HUES64 (cell line): Measurements from ENCODE around the gene MYOCOS. TPM values are rescaled to one million over a fixed set of nuclear protein-coding genes. Genes with fewer than 3 reads are reported as not detected.

Experiments used
- H3K27ac ChIP-seq: 2 replicates; pipeline ENCODE4 v1.7.0; 2013; ENCODE audit warnings: low read depth, low read length, inconsistent platforms
- H3K27me3 ChIP-seq: 2 replicates; pipeline ENCODE4 v1.6.1; 2013; ENCODE audit warnings: mild to moderate bottlenecking, low read length; ENCODE audit not compliant: insufficient read depth
- H3K36me3 ChIP-seq: 2 replicates; pipeline ENCODE4 v1.6.1; 2013; ENCODE audit warnings: mild to moderate bottlenecking, low read length; ENCODE audit not compliant: insufficient read depth
- H3K4me1 ChIP-seq: 2 replicates; pipeline ENCODE4 v1.6.1; 2013; ENCODE audit warnings: mild to moderate bottlenecking, low read length, moderate library complexity; ENCODE audit not compliant: insufficient read depth
- H3K4me3 ChIP-seq: 2 replicates; pipeline ENCODE4 v1.5.1; 2013; ENCODE audit warnings: mild to moderate bottlenecking, low read length, moderate library complexity
- H3K9ac ChIP-seq: 2 replicates; pipeline ENCODE4 v1.6.1; 2013; ENCODE audit warnings: mild to moderate bottlenecking, low read depth, low read length
- H3K9me3 ChIP-seq: 2 replicates; pipeline ENCODE4 v1.6.1; 2013; ENCODE audit warnings: low read depth, low read length; ENCODE audit not compliant: insufficient read depth
- WGBS: fragments of 150-250, 120-280 bp; methylation state at CpG from one replicate; pipeline ENCODE4 v1.1.7; 2013; ENCODE audit warnings: missing lambda C conversion rate; 5-methylcytosine and 5-hydroxymethylcytosine counted together
- polyA plus RNA-seq, 2 experiments: library from polyadenylated mRNA; stranded (reverse); fragments of 50-300 nt; gene quantifications; one replicate each; pipeline ENCODE4 v1.2.3, GENCODE V29; 2013

The MYOCOS gene
- polyA plus RNA-seq (2013, experiment 1 of 2): not detected
- not detected for polyA plus RNA-seq (2013, experiment 2 of 2)

- H3K27ac ChIP-seq: no peak within 1 kb of the TSS
These were observed at the start of gene MYOCOS for GRCh38 chr1:171622152-171622462. TSS of gene MYOCOS (plus strand) at chr1:171622243. CDS start at chr1:171623884, 1,641 bp downstream.

GRCh38 chr1:171576144-171576543, 45.9 kb upstream of the MYOCOS start:
- H3K4me3 ChIP-seq: no peak overlapping the region
- H3K9me3 ChIP-seq: no peaks in the 10 kb centered on the region
- H3K4me1 ChIP-seq: no peaks in the 10 kb centered on the region
- H3K36me3 ChIP-seq: peaks cover 99% of the 10 kb centered on the region
- no peaks in the 10 kb centered on the region for H3K27me3 ChIP-seq
- WGBS: 80% methylated on average over 1 of the region's 1 CpG
- H3K9ac ChIP-seq: no peak overlapping the region
- no peak overlapping the region for H3K27ac ChIP-seq

More at GRCh38 chr1:171622152-171622462, at the start of gene MYOCOS:
- no peaks in the 10 kb centered on the region for H3K9me3 ChIP-seq
- H3K4me3 ChIP-seq: no peak within 1 kb of the TSS
- no peaks in the 10 kb centered on the region for H3K27me3 ChIP-seq
- no peaks in the 10 kb centered on the region for H3K36me3 ChIP-seq
- no peak within 1 kb of the TSS for H3K9ac ChIP-seq
- peaks cover 6% of the 10 kb centered on the region; the same call in 1 of the 2 replicates for H3K4me1 ChIP-seq
- WGBS: 89% methylated on average over 7 of the region's 7 CpGs

- H3K9me3 ChIP-seq: no peaks in the 10 kb centered on the region
- no peak overlapping the region for H3K27ac ChIP-seq
- no peaks in the 10 kb centered on the region for H3K4me1 ChIP-seq
- peaks cover 99% of the 10 kb centered on the region for H3K36me3 ChIP-seq
- no peak overlapping the region for H3K4me3 ChIP-seq
- no peaks in the 10 kb centered on the region for H3K27me3 ChIP-seq
- WGBS: 85% methylated on average over 1 of the region's 3 CpGs
- H3K9ac ChIP-seq: no peak overlapping the region
These were observed 40.8 kb upstream of the MYOCOS start for GRCh38 chr1:171581226-171581625.

DNA sequence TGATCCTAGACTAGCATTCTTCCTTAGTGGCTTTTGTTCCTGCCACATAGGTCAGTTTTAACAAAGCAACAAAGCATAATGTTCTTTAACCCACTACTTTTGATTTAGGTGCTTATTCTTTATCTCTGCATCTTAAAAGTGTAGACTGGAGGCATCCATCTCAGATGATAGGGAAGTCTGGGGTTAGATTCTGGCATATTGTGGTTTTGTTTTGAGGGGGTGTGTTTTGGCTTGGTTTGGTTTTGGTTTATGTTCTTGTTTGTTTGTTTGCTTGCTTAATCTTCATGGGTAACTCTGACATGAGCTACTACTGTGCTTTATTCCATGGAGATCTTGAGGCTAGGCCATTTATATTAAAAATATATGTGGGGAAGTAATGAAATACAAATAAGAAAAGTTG, 40.3 kb upstream of the MYOCOS start:
- H3K9me3 ChIP-seq: no peaks in the 10 kb centered on the region
- no peak overlapping the region for H3K4me3 ChIP-seq
- no peak overlapping the region for H3K9ac ChIP-seq
- no peak overlapping the region for H3K27ac ChIP-seq
- no peaks in the 10 kb centered on the region for H3K4me1 ChIP-seq
- H3K36me3 ChIP-seq: peaks cover 96% of the 10 kb centered on the region
- H3K27me3 ChIP-seq: no peaks in the 10 kb centered on the region

DNA sequence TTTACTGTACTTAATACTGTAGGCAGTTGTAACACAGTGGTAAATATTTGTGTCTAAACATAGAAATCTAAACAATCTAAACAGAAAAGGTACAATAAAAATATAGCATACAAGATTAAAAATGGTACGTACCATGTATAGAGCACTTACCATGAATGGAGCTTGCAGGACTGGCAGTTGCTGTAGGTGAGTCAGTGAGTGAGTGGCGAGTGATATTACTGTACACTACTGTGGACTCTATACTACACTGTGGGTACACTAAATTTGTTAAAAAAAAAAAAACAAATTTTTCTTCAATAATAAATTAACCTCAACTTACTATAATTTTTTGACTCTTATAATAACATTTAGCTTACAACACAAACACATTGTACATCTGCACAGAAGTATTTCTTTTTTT, 39.5 kb upstream of the MYOCOS start:
- H3K36me3 ChIP-seq: peaks cover 96% of the 10 kb centered on the region
- no peak overlapping the region for H3K27ac ChIP-seq
- no peak overlapping the region for H3K4me3 ChIP-seq
- H3K4me1 ChIP-seq: no peaks in the 10 kb centered on the region
- WGBS: 100% methylated on average over 1 of the region's 2 CpGs
- no peaks in the 10 kb centered on the region for H3K27me3 ChIP-seq
- H3K9me3 ChIP-seq: no peaks in the 10 kb centered on the region
- no peak overlapping the region for H3K9ac ChIP-seq

DNA sequence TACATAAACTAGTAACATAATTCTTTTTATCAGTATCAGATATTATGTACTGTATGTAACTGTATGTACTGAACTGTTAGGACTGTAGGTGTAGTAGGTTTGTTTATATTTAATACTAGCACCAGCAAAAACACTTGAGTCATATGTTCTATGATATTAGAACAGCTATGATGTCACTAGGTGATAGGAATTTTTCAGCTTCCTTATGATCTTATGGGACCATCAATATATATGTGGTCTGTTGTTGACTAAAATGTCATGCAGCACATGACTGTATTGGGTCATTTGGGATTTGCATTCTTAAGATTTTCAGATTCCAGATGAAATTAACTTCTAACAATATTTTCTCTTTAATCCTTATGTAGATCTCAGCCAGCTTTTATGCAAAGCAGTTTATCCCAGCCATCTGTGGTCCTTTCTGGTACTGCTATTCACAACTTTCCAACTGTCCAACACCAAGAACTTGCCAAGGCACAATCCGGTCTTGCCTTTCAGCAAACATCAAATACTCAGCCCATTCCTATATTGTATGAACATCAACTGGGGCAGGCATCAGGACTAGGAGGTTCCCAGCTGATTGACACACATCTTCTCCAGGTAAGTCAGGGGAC, 38.3 kb upstream of the MYOCOS start:
- H3K4me1 ChIP-seq: no peaks in the 10 kb centered on the region
- H3K4me3 ChIP-seq: no peak overlapping the region
- H3K9ac ChIP-seq: no peak overlapping the region
- H3K27ac ChIP-seq: no peak overlapping the region
- H3K36me3 ChIP-seq: peaks cover 96% of the 10 kb centered on the region
- H3K9me3 ChIP-seq: no peaks in the 10 kb centered on the region
- no peaks in the 10 kb centered on the region for H3K27me3 ChIP-seq
- WGBS: 89% methylated on average over 1 of the region's 1 CpG

DNA sequence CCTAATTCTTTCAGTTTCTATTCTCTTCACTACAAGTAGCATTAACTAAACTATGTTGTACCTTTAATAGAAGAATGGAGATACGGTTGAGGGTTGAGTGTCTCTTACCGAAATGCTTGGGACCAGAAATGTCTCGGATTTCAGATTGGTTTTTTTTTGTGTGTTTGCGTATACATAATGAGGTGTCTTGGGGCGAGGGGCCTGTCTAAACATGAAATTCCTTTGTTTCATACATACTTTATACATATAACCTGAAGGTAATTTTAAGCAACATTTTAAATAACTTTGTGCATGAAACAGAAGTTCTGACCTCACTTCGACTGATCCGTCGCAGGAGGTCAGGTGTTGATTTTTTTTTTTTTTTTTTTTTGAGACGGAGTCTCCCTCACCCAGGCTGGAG, 36.3 kb upstream of the MYOCOS start:
- Histone ChIP-seq H3K9ac (no peak overlapping the region), H3K36me3 (peaks cover 96% of the 10 kb centered on the region), H3K27me3 (no peaks in the 10 kb centered on the region), H3K4me3 (no peak overlapping the region), H3K4me1 (no peaks in the 10 kb centered on the region), H3K9me3 (no peaks in the 10 kb centered on the region), H3K27ac (no peak overlapping the region)
- WGBS: 94% methylated on average over 5 of the region's 9 CpGs

GRCh38 chr1:171588230-171588629, 33.8 kb upstream of the MYOCOS start:
- 97% methylated on average over 2 of the region's 2 CpGs for WGBS

GRCh38 chr1:171590022-171590421, 32.0 kb upstream of the MYOCOS start:
- no peaks in the 10 kb centered on the region for H3K4me1 ChIP-seq
- peaks cover 82% of the 10 kb centered on the region for H3K36me3 ChIP-seq
- H3K9me3 ChIP-seq: no peaks in the 10 kb centered on the region
- no peak overlapping the region for H3K9ac ChIP-seq
- H3K4me3 ChIP-seq: no peak overlapping the region
- no peak overlapping the region for H3K27ac ChIP-seq
- 89% methylated on average over 1 of the region's 1 CpG for WGBS
- H3K27me3 ChIP-seq: no peaks in the 10 kb centered on the region

More at GRCh38 chr1:171588230-171588629, 33.8 kb upstream of the MYOCOS start:
- H3K36me3 ChIP-seq: peaks cover 96% of the 10 kb centered on the region
- no peak overlapping the region for H3K4me3 ChIP-seq
- no peaks in the 10 kb centered on the region for H3K27me3 ChIP-seq
- no peaks in the 10 kb centered on the region for H3K4me1 ChIP-seq
- no peak overlapping the region for H3K27ac ChIP-seq
- no peaks in the 10 kb centered on the region for H3K9me3 ChIP-seq
- no peak overlapping the region for H3K9ac ChIP-seq

GRCh38 chr1:171595324-171595723, 26.7 kb upstream of the MYOCOS start:
- Histone ChIP-seq H3K36me3 (peaks cover 32% of the 10 kb centered on the region), H3K4me3 (no peak overlapping the region), H3K4me1 (no peaks in the 10 kb centered on the region), H3K27ac (no peak overlapping the region), H3K9me3 (no peaks in the 10 kb centered on the region), H3K27me3 (no peaks in the 10 kb centered on the region), H3K9ac (no peak overlapping the region)
- WGBS: 97% methylated on average over 1 of the region's 1 CpG

GRCh38 chr1:171596119-171596518, 25.9 kb upstream of the MYOCOS start:
- H3K27ac ChIP-seq: no peak overlapping the region
- no peaks in the 10 kb centered on the region for H3K4me1 ChIP-seq
- no peaks in the 10 kb centered on the region for H3K9me3 ChIP-seq
- H3K36me3 ChIP-seq: peaks cover 24% of the 10 kb centered on the region
- no peak overlapping the region for H3K4me3 ChIP-seq
- no peak overlapping the region for H3K9ac ChIP-seq
- WGBS: 92% methylated on average over 1 of the region's 1 CpG
- no peaks in the 10 kb centered on the region for H3K27me3 ChIP-seq

DNA sequence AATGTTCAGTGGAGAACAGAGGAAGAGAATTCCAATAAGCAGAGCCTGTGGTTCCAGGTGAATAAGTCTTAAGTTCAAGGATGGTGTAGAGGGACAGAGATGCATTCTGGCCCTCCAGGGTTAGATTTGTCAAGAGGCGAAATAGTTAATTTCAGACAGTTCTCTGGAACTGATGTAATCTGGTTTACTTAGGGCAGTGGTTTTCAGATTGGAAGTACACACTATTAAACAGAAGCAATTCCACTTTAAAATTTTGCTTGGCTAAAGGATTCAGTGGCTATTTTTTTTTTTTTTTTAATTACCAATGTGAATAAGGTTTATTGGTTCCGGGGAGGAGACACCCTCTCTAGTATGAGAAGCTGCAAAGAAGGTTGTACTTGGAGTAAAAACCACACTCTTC, 25.3 kb upstream of the MYOCOS start:
- Histone ChIP-seq H3K27ac (no peak overlapping the region), H3K4me3 (no peak overlapping the region), H3K9ac (no peak overlapping the region), H3K9me3 (no peaks in the 10 kb centered on the region), H3K36me3 (peaks cover 18% of the 10 kb centered on the region), H3K4me1 (no peaks in the 10 kb centered on the region), H3K27me3 (no peaks in the 10 kb centered on the region)
- 97% methylated on average over 2 of the region's 2 CpGs for WGBS
